Astrocyte (in vitro differentiated cells and primary cell): ENCODE data around the gene L3MBTL1.

Source experiments
- CTCF ChIP-seq: IDR thresholded peaks from 2 replicates; pipeline ENCODE4 v1.5.1; 2011; ENCODE audit warnings: low read depth, mild to moderate bottlenecking, inconsistent platforms, low read length, moderate library complexity; ENCODE audit not compliant: insufficient read depth
- EZH2 ChIP-seq: IDR thresholded peaks from 2 replicates; pipeline ENCODE4 v1.6.1; 2012; ENCODE audit warnings: mild to moderate bottlenecking, low read length, inconsistent platforms; ENCODE audit not compliant: insufficient read depth

DNA sequence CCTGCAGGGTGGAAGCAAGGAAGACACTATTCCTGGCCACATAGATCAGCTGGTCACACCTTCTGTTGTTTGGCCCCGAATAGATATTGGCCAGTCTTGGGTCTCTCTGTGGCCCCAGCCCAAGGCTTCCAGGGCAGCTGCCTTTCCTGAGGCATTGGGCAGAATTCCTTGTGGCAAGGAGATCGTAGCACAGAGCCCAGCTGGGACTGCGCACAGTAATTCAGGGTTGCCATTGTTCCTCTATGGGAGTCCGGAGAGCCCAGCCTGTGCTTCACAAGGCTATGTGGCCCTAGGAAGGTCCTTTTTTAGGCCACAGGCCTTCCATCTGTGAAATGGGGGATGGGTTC is 58.2 kb downstream of the L3MBTL1 start:
- TF ChIP-seq CTCF (no peak), EZH2 (no peak)
